HepG2 (cell line): ENCODE results near the gene LCN2. TPM values are rescaled to one million over a fixed set of nuclear protein-coding genes. Genes with fewer than 3 reads are reported as not detected.

Experiments used
- ATAC-seq: fragments of 200-7000 bp; cut with Tn5 transposase; 3 replicates; pipeline ENCODE4 v1.9.1; 2020; ENCODE audit warnings: mild to moderate bottlenecking, moderate library complexity
- BruUV-seq: library from RNA; stranded (reverse); fragments of 400-500 nt; replicated peaks from 2 replicates; lab custom pipeline; 2021; lab: Mats Ljungman, UMichigan
- CTCF ChIA-PET: fragments of 300-600 bp; formaldehyde crosslinking; extraction: SDS; loops from one replicate; lab custom pipeline; 2021; ENCODE audit warnings: low total read pairs, inconsistent platforms, low intra/inter-chr PET ratio; lab: Yijun Ruan, JAX
- POLR2A ChIA-PET: fragments of 350-600 bp; sonication (Branson Sonifier 250); formaldehyde crosslinking; loops from one replicate; lab custom pipeline; 2020; ENCODE audit warnings: antibody characterized with exemption, inconsistent platforms; lab: Yijun Ruan, JAX
- DNase-seq: peaks from one replicate; pipeline ENCODE4 v3.0.0-alpha.2; 2015; ENCODE audit warnings: low spot score
- FAIRE-seq: peaks from 3 replicates; lab custom pipeline; 2011; peaks lifted over from hg19 to GRCh38; lab: Jason Lieb, UNC
- H2AFZ ChIP-seq: one replicate; pipeline ENCODE4 v1.6.1; 2011; ENCODE audit warnings: low read length, inconsistent platforms
- H3K27ac ChIP-seq: fragments of 300-600 bp; 3 replicates; pipeline ENCODE4 v1.8.0; 2011; ENCODE audit warnings: mixed run types, mild to moderate bottlenecking, mixed read lengths, low read length, inconsistent platforms; ENCODE audit not compliant: insufficient read depth; ENCODE audit errors: extremely low read length
- H3K27me3 ChIP-seq, 2 experiments: fragments of 200-600 bp in 1 of 2; 2 replicates in 1 of 2; 3 replicates in 1 of 2; pipeline versions ENCODE4 v1.6.0 to v1.8.0; 2011; ENCODE audit warnings: low read length in 2 of 2, mild to moderate bottlenecking in 2 of 2, moderate library complexity in 2 of 2, inconsistent platforms in 1 of 2; ENCODE audit not compliant: insufficient read depth in 2 of 2, control insufficient read depth in 1 of 2
- H3K36me3 ChIP-seq, 2 experiments: fragments of 200-600 bp in 1 of 2; replicated peaks in 1 of 2; 2 replicates in 1 of 2; 3 replicates in 1 of 2; pipeline versions ENCODE4 v1.5.1 to v1.8.0; 2011; ENCODE audit warnings: low read length in 2 of 2, inconsistent platforms in 1 of 2; ENCODE audit not compliant: insufficient read depth in 2 of 2, control insufficient read depth in 1 of 2
- H3K4me1 ChIP-seq: 2 replicates; pipeline ENCODE4 v1.5.1; 2012; ENCODE audit warnings: low read length, inconsistent platforms; ENCODE audit not compliant: insufficient read depth
- H3K4me2 ChIP-seq: 2 replicates; pipeline ENCODE4 v1.6.0; 2011; ENCODE audit warnings: low read depth, low read length, inconsistent platforms
- H3K4me3 ChIP-seq, 3 experiments: fragments of 200-600 bp in 1 of 3; sonication (generic), shearing (Covaris generic) in 1 of 3; replicated peaks in 1 of 3; 2 replicates each; pipeline ENCODE4 v1.5.1; 2011 to 2016; ENCODE audit warnings: low read length in 3 of 3, inconsistent platforms in 2 of 3, low read depth in 2 of 3, mild to moderate bottlenecking in 2 of 3, control low read depth in 1 of 3, mixed read lengths in 1 of 3; ENCODE audit not compliant: insufficient read depth in 1 of 3
- H3K79me2 ChIP-seq: one replicate; pipeline ENCODE4 v1.6.1; 2011; ENCODE audit warnings: low read length, inconsistent platforms; ENCODE audit not compliant: insufficient read depth
- H3K9ac ChIP-seq: 2 replicates; pipeline ENCODE4 v1.6.0; 2011; ENCODE audit warnings: mild to moderate bottlenecking, low read depth, low read length, inconsistent platforms; ENCODE audit not compliant: insufficient read depth
- H3K9me3 ChIP-seq: 2 replicates; pipeline ENCODE4 v1.5.1; 2012; ENCODE audit warnings: mild to moderate bottlenecking, low read length
- H4K20me1 ChIP-seq: 2 replicates; pipeline ENCODE4 v1.6.0; 2011; ENCODE audit warnings: inconsistent platforms, mild to moderate bottlenecking, low read length, moderate library complexity; ENCODE audit not compliant: insufficient read depth
- ARNTL ChIP-seq: sonication (generic); formaldehyde crosslinking; IDR thresholded peaks from 2 replicates; pipeline ENCODE4 v1.4.0; 2020; ENCODE audit warnings: mild to moderate bottlenecking, missing genetic modification reagents
- FOXK1 ChIP-seq: sonication (generic); formaldehyde crosslinking; IDR thresholded peaks from 2 replicates; pipeline ENCODE4 v1.4.0; 2020; ENCODE audit warnings: low read depth, missing genetic modification reagents, borderline replicate concordance
- MZF1 ChIP-seq: sonication (generic); formaldehyde crosslinking; IDR thresholded peaks from 2 replicates; pipeline ENCODE4 v1.8.1; 2023; ENCODE audit warnings: mild to moderate bottlenecking, missing genetic modification reagents, borderline replicate concordance
- NBN ChIP-seq: fragments of 450-650 bp; conservative IDR thresholded peaks from 2 replicates; pipeline ENCODE4 v1.6.1; 2017
- PHF20 ChIP-seq: sonication (generic); formaldehyde crosslinking; IDR thresholded peaks from 2 replicates; pipeline ENCODE4 v1.5.0; 2020; ENCODE audit warnings: mild to moderate bottlenecking, missing genetic modification reagents
- SSRP1 ChIP-seq: IDR thresholded peaks from 2 replicates; pipeline ENCODE4 v1.6.1; 2016; ENCODE audit warnings: control low read depth
- ZBTB20 ChIP-seq: sonication (generic); formaldehyde crosslinking; IDR thresholded peaks from 2 replicates; pipeline ENCODE4 v1.8.1; 2023; ENCODE audit warnings: missing genetic modification reagents, low read depth, mild to moderate bottlenecking, borderline replicate concordance
- WGBS: methylation state at CpG from one replicate; pipeline ENCODE4 v1.1.6; 2017; ENCODE audit warnings: low lambda C conversion rate; 5-methylcytosine and 5-hydroxymethylcytosine counted together
- in situ Hi-C: cut with HindIII; loops from 2 replicates; pipeline ENCODE4 v1.10.0; 2017; ENCODE audit warnings: low pct_unique_long_range_greater_than_20kb; ENCODE audit not compliant: extremely low pct_ligation_motif_present
- intact Hi-C: fragments of 100-400 bp; cut with micrococcal nuclease; formaldehyde crosslinking; loops from one replicate; pipeline ENCODE4 v1.10.0; 2022; ENCODE audit not compliant: unreplicated experiment
- polyA plus RNA-seq, 8 experiments: library from polyadenylated mRNA; depleted of rRNA in 3 of 8; stranded (reverse) in 7 of 8; unstranded in 1 of 8; fragments of >200 nt; fragmentation: Illumina TruSeq in 4 of 8; extraction: Trizol in 4 of 8; gene quantifications; 2 replicates each; pipeline versions ENCODE4 v1.2.1 to v1.2.3, GENCODE V29; 2011 to 2016; ENCODE audit warnings: low read depth in 4 of 8, missing spikeins in 1 of 8, mixed read lengths in 1 of 8; ENCODE audit not compliant: insufficient read depth in 1 of 8
- total RNA-seq, 5 experiments: library from RNA; depleted of rRNA; stranded (reverse); fragments of >200 nt; fragmentation: Illumina TruSeq; extraction: Trizol; gene quantifications; 2 replicates each; pipeline ENCODE4 v1.2.3, GENCODE V29; 2016; ENCODE audit warnings: low read depth in 1 of 5
- TF ChIP-seq, protein P1 (sequence below): sonication (generic); formaldehyde crosslinking; IDR thresholded peaks from 2 replicates; pipeline ENCODE4 v1.4.0; 2020; ENCODE audit warnings: missing genetic modification reagents
- TF ChIP-seq, protein P2 (sequence below): sonication (generic); formaldehyde crosslinking; IDR thresholded peaks from 2 replicates; pipeline ENCODE4; 2020; ENCODE audit warnings: missing genetic modification reagents, mild to moderate bottlenecking, borderline replicate concordance

The LCN2 gene
- total and polyA plus RNA-seq, 2 of the 13 experiments (the other 11 are each of a cell fraction or from before 2014, with no cell fraction given): 0.38 to 1.4 TPM

DNA sequence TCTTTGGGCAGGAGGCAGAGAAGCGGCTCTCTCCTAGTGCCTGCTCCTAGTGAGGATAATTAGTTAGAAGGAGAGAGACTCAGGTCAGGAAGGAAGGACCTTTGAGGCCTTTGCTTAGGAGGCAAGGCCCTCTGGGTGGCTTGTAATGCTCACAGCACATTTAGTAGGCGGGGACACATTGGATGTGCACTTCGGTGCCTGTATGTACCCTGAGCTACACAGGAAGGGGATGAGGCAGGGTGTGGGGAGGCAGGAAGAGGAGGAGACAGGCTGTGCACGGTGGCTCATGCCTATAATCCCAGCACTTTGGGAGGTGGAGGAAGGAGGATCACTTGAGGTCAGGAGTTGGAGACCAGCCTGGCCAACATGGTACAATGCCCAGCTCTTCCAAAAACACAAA lies 7.2 kb upstream of the LCN2 start (continued):
- TF ChIP-seq, protein P1, sequence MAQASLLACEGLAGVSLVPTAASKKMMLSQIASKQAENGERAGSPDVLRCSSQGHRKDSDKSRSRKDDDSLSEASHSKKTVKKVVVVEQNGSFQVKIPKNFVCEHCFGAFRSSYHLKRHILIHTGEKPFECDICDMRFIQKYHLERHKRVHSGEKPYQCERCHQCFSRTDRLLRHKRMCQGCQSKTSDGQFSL (CRISPR knock-in tag): no peak
- TF ChIP-seq, protein P2, sequence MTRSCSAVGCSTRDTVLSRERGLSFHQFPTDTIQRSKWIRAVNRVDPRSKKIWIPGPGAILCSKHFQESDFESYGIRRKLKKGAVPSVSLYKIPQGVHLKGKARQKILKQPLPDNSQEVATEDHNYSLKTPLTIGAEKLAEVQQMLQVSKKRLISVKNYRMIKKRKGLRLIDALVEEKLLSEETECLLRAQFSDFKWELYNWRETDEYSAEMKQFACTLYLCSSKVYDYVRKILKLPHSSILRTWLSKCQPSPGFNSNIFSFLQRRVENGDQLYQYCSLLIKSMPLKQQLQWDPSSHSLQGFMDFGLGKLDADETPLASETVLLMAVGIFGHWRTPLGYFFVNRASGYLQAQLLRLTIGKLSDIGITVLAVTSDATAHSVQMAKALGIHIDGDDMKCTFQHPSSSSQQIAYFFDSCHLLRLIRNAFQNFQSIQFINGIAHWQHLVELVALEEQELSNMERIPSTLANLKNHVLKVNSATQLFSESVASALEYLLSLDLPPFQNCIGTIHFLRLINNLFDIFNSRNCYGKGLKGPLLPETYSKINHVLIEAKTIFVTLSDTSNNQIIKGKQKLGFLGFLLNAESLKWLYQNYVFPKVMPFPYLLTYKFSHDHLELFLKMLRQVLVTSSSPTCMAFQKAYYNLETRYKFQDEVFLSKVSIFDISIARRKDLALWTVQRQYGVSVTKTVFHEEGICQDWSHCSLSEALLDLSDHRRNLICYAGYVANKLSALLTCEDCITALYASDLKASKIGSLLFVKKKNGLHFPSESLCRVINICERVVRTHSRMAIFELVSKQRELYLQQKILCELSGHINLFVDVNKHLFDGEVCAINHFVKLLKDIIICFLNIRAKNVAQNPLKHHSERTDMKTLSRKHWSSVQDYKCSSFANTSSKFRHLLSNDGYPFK (CRISPR knock-in tag): peak; percentile 61; the same call in 1 of the 2 replicates

DNA sequence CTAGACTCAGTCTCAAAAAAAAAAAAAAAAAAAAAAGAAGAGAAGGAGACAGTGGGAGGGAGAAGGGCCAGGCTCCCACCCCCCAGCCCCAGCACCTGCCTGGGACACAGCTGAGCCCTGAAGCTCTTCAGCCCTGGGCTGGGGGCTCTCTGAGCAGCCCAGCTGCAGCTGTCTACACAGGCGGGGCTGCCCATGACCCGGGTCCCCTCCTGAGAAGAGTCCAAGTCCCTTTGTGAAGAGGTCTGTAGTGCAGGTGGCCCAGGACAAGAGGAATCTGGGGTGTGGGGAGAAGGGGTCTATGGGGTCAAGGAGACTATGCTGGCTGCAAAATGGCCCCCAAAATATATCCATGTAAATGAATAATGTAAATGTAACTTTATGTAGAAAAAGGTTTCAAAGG lies 6.7 kb upstream of the LCN2 start:
- H3K27me3 ChIP-seq: peaks cover 0 to 25% of the 10 kb centered on the region in 2 experiments; a peak in 2 of 5 replicates
- ATAC-seq (no peak), DNase-seq (no peak), FAIRE-seq (no peak)
- H3K27ac ChIP-seq: no peak overlapping the region
- no peak for TF ChIP-seq SSRP1 (CRISPR knock-in tag)
- no peak for TF ChIP-seq MZF1 (CRISPR knock-in tag)
- no peak for TF ChIP-seq ARNTL (CRISPR knock-in tag)
- TF ChIP-seq FOXK1 (CRISPR knock-in tag): no peak
- no peak for TF ChIP-seq NBN
- no peak for TF ChIP-seq ZBTB20 (CRISPR knock-in tag)
- TF ChIP-seq PHF20 (CRISPR knock-in tag): no peak
- no peak overlapping the region for H3K9ac ChIP-seq
- no peaks in the 10 kb centered on the region for H3K79me2 ChIP-seq
- POLR2A ChIA-PET: interaction anchor here (1.1 to 2.2 kb wide), 2 partner anchors 10 to 17 kb away, joined by 3 to 7 read pairs; partner anchors contain the start of gene BBLN
- H3K4me3 ChIP-seq: no peak overlapping the region
- H3K4me1 ChIP-seq: peaks cover 49% of the 10 kb centered on the region
- H3K36me3 ChIP-seq: no peaks in the 10 kb centered on the region
- BruUV-seq: no TSS peak
- in situ Hi-C loops: no loop called here
- H3K4me2 ChIP-seq: no peak overlapping the region
- intact Hi-C loops: no loop called here
- no peaks in the 10 kb centered on the region for H3K9me3 ChIP-seq
- no peak overlapping the region for H2AFZ ChIP-seq
- H4K20me1 ChIP-seq: no peaks in the 10 kb centered on the region
- WGBS: 50% methylated on average over 1 of the region's 2 CpGs
- CTCF ChIA-PET: no interaction called here
